ENCODE results near the gene GP9. TPM values are rescaled to one million over a fixed set of nuclear protein-coding genes. Genes with fewer than 3 reads are reported as not detected.

GP9 gene
- total and polyA plus RNA-seq, 2 donors (not counting 1 experiment from before 2014, with no cell fraction given): not detected

- H3K9me3 ChIP-seq (ENCODE audit: control insufficient read depth, insufficient read depth, low read depth, low read length): no peaks in the 10 kb centered on the region
- no peak overlapping the region for H3K9ac ChIP-seq (ENCODE audit: insufficient read depth, low read length)
- H3K79me2 ChIP-seq (ENCODE audit: control insufficient read depth, insufficient read depth, low read length): no peaks in the 10 kb centered on the region
- no peak overlapping the region for H3K4me2 ChIP-seq (ENCODE audit: extremely low read depth, insufficient read depth, low read length)
- TF ChIP-seq EZH2 (IDR thresholded peaks at IDR 0.05; ENCODE audit: low read length, missing control alignments) (no peak), CTCF (conservative IDR thresholded peaks at IDR 0.05 in 1 of 2, IDR thresholded peaks at IDR 0.05 in 1 of 2; ENCODE audit: low read depth in 1 of 2, low read length in 2 of 2) (no peak)
- H3K4me1 ChIP-seq (ENCODE audit: control insufficient read depth, extremely low read depth, insufficient read depth, low read length): peaks cover 9% of the 10 kb centered on the region
- peak; percentile 16 to 74 for DNase-seq (ENCODE audit: low read depth in 2 of 2)
- H3K27me3 ChIP-seq (ENCODE audit: control insufficient read depth, insufficient read depth, low read length): peaks cover 11% of the 10 kb centered on the region
- H3K36me3 ChIP-seq (ENCODE audit: control insufficient read depth, insufficient read depth, low read length): no peaks in the 10 kb centered on the region
- no peak overlapping the region for H3K4me3 ChIP-seq (replicated peaks in 1 of 4; ENCODE audit: control extremely low read depth in 1 of 4, insufficient read depth in 1 of 4, low read depth in 3 of 4, low read length in 4 of 4)
- no peaks in the 10 kb centered on the region for H4K20me1 ChIP-seq (ENCODE audit: control insufficient read depth, extremely low read depth, insufficient read depth, low read length)
- H2AFZ ChIP-seq (ENCODE audit: low read length): no peak overlapping the region
- H3K27ac ChIP-seq (ENCODE audit: insufficient read depth, low read length): no peak overlapping the region
These were observed 39.4 kb upstream of the GP9 start for GRCh38 chr3:129021140-129021551.

GRCh38 chr3:129022114-129023007 is 38.2 kb upstream of the GP9 start:
- H3K9ac ChIP-seq (ENCODE audit: insufficient read depth, low read length): no peak overlapping the region
- H3K27me3 ChIP-seq (ENCODE audit: control insufficient read depth, insufficient read depth, low read length): peaks cover 14% of the 10 kb centered on the region
- no peak overlapping the region for H3K27ac ChIP-seq (ENCODE audit: insufficient read depth, low read length)
- no peaks in the 10 kb centered on the region for H3K36me3 ChIP-seq (ENCODE audit: control insufficient read depth, insufficient read depth, low read length)
- no peaks in the 10 kb centered on the region for H3K79me2 ChIP-seq (ENCODE audit: control insufficient read depth, insufficient read depth, low read length)
- no peaks in the 10 kb centered on the region for H3K9me3 ChIP-seq (ENCODE audit: control insufficient read depth, insufficient read depth, low read depth, low read length)
- no peak overlapping the region for H3K4me3 ChIP-seq (replicated peaks in 1 of 4; ENCODE audit: control extremely low read depth in 1 of 4, insufficient read depth in 1 of 4, low read depth in 3 of 4, low read length in 4 of 4)
- H2AFZ ChIP-seq (ENCODE audit: low read length): no peak overlapping the region
- H4K20me1 ChIP-seq (ENCODE audit: control insufficient read depth, extremely low read depth, insufficient read depth, low read length): no peaks in the 10 kb centered on the region
- H3K4me2 ChIP-seq (ENCODE audit: extremely low read depth, insufficient read depth, low read length): peak overlapping the region; percentile 18
- H3K4me1 ChIP-seq (ENCODE audit: control insufficient read depth, extremely low read depth, insufficient read depth, low read length): peaks cover 11% of the 10 kb centered on the region
- DNase-seq (ENCODE audit: low read depth in 2 of 2): peak in 1 of 2 donors; percentile 92
- no peak for TF ChIP-seq EZH2 (IDR thresholded peaks at IDR 0.05; ENCODE audit: low read length, missing control alignments)
- no peak for TF ChIP-seq CTCF (conservative IDR thresholded peaks at IDR 0.05 in 1 of 2, IDR thresholded peaks at IDR 0.05 in 1 of 2; ENCODE audit: low read depth in 1 of 2, low read length in 2 of 2)

- H3K79me2 ChIP-seq (ENCODE audit: control insufficient read depth, insufficient read depth, low read length): no peaks in the 10 kb centered on the region
- H4K20me1 ChIP-seq (ENCODE audit: control insufficient read depth, extremely low read depth, insufficient read depth, low read length): no peaks in the 10 kb centered on the region
- no peaks in the 10 kb centered on the region for H3K9me3 ChIP-seq (ENCODE audit: control insufficient read depth, insufficient read depth, low read depth, low read length)
- no peak overlapping the region for H3K27ac ChIP-seq (ENCODE audit: insufficient read depth, low read length)
- peaks cover 14% of the 10 kb centered on the region for H3K27me3 ChIP-seq (ENCODE audit: control insufficient read depth, insufficient read depth, low read length)
- H3K36me3 ChIP-seq (ENCODE audit: control insufficient read depth, insufficient read depth, low read length): no peaks in the 10 kb centered on the region
- TF ChIP-seq EZH2 (IDR thresholded peaks at IDR 0.05; ENCODE audit: low read length, missing control alignments) (no peak), CTCF (conservative IDR thresholded peaks at IDR 0.05 in 1 of 2, IDR thresholded peaks at IDR 0.05 in 1 of 2; ENCODE audit: low read depth in 1 of 2, low read length in 2 of 2) (no peak)
- no peak overlapping the region for H3K9ac ChIP-seq (ENCODE audit: insufficient read depth, low read length)
- peaks cover 11% of the 10 kb centered on the region for H3K4me1 ChIP-seq (ENCODE audit: control insufficient read depth, extremely low read depth, insufficient read depth, low read length)
- no peak overlapping the region for H3K4me3 ChIP-seq (replicated peaks in 1 of 4; ENCODE audit: control extremely low read depth in 1 of 4, insufficient read depth in 1 of 4, low read depth in 3 of 4, low read length in 4 of 4)
- H3K4me2 ChIP-seq (ENCODE audit: extremely low read depth, insufficient read depth, low read length): no peak overlapping the region
- no peak for DNase-seq (ENCODE audit: low read depth in 2 of 2)
- H2AFZ ChIP-seq (ENCODE audit: low read length): no peak overlapping the region
These were observed 37.6 kb upstream of the GP9 start for GRCh38 chr3:129023008-129023358.

Measured in fibroblast of lung (primary cell).